ENCODE results near the gene OTOP1.
"Not testable (repeated sequence)": the region's sequence is repeated elsewhere in the genome, so short reads cannot be mapped to it uniquely, and the experiment has no call there.

The OTOP1 gene

DNA sequence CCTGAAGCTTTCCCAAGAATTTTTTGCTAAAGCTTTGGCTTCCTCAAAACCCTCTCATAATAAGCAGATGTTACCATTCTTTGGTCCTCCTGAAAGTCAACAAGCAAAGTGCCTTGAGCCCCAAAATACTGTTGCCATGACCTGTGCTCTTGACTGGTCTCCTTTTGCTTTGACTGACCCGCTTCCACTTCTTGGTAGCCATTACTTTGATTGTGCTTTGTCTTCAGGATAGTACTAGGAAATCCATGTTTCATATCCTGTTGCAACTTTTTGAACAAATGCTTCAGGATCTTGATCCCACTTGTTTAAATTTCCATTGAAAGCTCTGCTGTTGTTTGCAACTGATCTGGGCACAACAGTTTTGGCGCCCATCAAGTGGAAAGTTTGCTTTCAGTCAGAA, 6.9 kb upstream of the OTOP1 start:
- in situ Hi-C loops (cut with MboI; ENCODE audit: low sequenced_read_pairs) = no loop called here

DNA sequence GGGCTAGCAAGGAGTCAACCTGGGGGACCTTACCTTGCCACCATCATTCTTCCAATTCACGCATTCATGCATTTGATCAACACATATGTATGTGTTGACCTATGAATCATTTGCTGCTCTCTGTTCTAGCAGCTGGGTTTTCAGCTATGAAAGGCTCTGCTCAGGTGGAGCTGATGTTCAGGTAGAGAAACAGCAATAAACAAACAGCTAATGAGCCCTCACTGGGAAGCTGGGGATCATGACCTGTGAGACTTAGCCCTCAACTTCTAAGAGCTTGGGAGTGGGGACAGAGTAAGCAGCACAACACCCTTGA, 1.6 kb upstream of the OTOP1 start:
- in situ Hi-C loops (cut with MboI; ENCODE audit: low sequenced_read_pairs) = no loop called here

DNA sequence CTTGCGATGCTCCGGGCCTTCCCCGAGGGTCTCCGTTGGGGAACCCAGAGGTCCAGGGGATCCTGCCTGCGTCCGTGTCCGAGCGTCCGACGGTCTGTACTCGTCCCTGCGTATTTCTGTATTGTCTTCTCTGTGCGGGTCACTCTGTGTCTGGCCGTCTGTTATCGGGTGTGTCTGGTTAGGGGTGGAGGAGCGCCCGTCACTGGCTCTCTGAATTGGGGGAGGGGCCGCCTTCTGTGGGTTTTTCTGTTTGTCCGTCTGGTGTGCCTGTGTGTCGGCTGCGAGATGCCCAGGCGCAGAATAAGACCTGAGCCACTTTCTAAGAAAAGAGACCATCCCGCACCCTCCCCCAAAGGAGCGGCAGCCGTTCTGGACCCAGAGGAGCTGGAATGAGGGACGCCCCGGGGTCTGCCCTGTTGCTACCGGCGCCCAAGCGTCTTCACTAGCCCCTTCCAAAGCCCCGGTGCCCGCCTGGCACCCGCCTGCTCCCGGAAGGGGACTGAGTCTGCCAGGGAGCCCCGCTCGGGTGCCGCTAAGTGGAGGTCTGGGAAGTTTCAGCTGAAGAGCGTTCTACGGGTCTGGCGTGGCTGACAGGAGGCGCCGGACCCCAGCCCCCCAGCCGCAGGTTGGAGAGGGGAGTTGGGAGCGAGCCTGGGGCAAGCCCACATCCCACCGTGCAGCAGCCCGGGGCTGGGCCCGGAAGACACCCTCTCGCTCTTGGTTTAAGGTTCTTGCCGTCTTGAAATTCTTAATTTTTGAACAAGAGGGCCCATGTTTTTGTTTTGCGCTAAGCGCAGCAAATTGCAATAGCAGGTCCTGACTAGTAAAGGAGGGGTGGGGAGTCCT, 1.0 kb upstream of the OTOP1 start:
- in situ Hi-C loops (cut with MboI; ENCODE audit: low sequenced_read_pairs) = no loop called here

DNA sequence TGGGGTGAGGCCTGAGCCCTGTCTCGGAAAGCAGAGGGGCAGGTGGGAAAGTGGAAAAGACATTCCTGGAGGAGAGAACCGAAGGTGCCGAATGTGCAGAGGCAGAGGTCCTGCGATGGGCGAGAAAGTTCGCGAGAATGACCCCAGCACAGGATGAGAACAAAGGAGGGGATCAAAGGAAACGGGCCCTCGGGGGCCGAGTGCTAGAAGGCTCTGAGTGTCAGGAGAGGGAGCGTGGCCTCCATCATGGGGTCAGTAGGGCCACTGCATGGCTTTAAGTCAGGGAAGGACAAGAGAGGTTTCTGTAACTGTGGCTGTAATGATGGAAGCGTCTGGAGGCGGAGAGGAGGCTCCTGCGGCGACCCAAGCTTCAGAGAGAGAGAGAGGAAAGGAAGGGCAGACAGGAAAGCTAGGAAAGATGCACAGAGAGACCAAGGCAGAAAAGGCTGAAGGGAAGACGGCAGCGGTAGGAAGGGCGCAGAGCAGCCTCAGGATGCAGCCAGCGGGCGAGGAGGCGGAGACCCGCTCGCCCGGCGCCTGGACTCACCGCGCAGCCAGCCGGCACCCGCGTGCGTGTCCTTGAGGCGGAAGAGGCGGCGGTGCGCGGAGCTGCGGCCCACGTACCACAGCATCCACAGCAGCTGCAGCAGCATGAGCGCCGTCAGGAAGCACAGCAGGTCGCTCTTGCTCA, 669 bp downstream of the OTOP1 start:
- in situ Hi-C loops (cut with MboI; ENCODE audit: low sequenced_read_pairs) = no loop called here

DNA sequence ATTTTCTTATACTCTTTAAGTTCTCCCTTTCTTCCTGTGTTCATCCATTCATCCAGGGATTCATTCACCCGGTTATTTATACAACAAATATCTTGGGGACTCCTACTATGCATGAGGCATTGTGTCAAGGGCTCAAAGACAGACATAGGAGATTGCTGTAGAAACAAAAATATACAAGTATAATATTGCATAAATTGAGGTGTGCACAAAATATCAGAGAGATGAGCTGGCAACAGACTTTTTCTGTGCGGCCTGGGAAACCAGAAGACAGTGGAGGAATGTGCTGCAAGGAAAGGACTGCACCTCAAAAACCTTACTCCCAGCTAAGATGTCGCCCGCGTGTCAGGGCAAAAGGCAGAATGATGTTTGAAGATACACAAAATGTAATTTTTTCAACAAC, 9.6 kb downstream of the OTOP1 start:
- in situ Hi-C loops (cut with MboI; ENCODE audit: low sequenced_read_pairs) = no loop called here

DNA sequence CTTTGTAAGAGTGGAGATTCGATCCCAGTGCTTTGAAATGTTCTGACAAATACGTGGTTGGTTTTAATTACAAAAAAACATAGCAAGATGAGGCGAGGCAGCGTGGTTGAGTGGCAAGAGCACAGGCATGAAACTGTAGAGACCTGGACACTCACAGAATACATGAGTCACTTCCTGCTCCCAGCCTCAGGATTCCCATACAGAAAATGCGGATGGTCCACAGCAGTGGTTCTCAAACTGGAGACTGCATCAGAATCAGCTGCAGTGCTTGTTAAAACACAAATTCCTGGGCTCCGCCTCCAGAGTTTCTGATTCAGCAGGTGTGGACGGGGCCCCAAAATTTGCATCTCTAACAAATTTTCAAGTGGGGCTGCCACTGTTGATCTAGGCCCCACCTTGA, 10.1 kb downstream of the OTOP1 start:
- in situ Hi-C loops (cut with MboI; ENCODE audit: low sequenced_read_pairs) = no loop called here

DNA sequence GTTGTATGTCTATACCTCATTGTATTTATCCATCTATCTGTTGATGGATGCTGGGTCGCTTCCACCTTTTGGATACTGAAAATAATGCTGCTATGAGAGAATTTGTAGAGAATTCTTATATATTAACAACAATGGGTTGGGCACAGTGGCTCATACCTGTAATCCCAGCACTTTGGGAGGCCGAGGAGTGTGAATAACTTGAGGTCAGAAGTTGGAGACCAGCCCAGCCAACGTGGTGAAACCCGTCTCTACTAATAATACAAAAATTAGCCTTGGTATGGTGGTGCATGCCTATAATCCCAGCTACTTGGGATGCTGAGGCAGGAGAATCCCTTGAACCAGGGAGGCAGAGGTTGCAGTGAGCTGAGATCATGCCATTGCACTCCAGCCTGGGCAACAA, 13.1 kb downstream of the OTOP1 start:
- in situ Hi-C loops (cut with MboI; ENCODE audit: low sequenced_read_pairs) = not testable (repeated sequence)

DNA sequence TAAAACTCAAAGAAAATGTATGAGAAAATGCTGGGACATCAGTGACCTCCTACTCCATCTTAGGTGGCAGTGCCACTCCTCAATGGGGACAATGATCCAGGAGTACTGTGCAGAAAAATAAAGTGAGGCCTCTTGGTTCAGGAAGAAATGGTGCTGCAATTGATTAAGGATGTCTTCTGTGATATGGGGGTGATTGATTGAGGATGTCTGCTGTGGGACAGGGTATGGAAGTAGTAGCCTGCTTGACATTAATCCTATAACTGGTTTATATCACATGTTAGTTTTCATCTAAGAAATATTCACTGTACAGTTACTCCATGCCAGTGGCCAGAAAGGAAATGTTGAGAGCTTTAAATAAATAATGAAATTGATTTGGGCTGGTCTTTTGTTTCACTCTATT, 20.5 kb downstream of the OTOP1 start:
- in situ Hi-C loops (cut with MboI; ENCODE audit: low sequenced_read_pairs) = no loop called here

DNA sequence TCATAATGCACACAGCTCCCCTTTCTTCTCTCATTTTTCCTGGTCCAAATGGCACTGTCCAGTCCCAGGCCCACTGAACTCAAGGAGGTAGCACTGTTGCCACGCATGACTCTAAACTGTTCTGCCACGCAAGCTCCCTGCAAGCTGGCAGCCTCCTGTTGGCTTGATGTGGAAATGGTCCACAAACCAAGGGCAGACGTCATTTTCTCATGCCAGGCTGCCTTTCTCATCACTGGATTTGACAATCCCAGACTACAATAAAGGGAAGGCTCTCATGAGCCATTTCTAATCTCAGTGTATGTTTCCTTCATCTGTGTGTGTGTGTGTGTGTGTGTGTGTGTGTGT, 22.4 kb downstream of the OTOP1 start:
- in situ Hi-C loops (cut with MboI; ENCODE audit: low sequenced_read_pairs) = no loop called here

DNA sequence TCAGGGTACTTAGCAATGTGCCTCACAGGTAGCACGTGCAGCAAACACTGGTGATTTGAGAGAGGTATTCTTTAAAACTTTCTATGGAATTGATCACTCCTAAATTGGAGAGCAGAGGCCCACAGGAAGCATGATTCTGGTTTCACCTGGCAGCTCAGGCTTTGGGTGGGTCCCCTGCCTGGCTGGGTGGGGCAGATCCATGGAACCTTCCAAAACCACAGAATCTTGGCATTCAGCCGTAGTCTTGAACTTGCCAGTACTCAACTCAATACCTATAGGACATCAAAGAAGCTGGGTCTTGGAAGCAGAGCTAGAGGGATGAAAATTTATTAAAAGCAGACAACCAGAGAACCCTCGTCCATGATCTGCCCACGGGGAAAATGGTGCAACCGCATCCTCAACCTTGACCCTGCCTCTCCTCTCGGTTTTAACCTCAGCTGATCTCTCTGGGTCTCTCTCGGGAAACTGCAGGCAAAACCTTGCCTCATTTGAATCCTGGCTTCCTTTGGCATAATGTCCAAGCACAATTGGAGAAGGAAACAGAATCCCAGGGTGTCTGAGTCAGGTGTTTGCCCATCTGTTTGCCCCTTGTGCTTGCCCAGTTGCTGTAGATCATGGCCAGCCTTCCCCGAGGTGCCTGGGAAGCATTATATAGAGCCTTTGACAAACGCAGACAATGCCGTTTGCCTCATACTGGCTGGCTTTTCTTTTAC, 22.9 kb downstream of the OTOP1 start:
- in situ Hi-C loops (cut with MboI; ENCODE audit: low sequenced_read_pairs) = no loop called here

DNA sequence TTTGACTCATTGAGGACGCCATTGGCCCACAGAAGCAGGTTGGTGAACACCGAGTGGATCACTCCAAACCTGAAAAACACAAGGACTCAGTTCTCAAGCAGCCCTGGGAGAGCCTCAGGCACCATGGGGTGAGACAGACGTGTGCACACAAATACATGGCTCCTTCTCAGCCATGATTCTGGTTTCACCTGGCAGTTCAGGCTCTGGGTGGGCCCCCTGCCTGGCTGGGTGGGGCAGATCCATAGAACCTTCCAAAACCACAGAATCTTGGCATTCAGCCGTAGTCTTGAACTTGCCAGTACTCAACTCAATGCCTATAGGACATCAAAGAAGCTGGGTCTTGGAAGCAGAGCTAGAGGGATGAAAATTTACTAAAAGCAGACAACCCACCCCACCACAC, 24.2 kb downstream of the OTOP1 start:
- in situ Hi-C loops (cut with MboI; ENCODE audit: low sequenced_read_pairs) = no loop called here

DNA sequence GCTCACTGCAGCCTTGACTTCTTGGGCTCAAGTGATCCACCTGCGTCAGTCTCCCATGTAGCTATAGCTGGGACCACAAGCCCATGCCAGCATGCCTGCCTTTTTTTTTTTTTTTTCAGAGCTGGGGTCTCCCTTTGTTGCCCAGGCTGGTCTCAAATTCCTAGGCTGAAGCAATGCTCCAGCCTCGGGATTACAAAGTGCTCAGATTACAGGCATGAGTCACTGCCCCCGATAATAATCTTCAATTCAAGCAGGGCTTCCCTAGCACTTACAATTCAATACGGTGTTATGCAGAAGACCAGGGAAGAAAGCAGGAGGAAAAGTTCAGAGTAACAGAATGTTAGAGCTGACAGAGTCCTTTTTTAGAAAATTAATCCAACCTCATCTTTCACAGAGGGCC, 26.1 kb downstream of the OTOP1 start:
- in situ Hi-C loops (cut with MboI; ENCODE audit: low sequenced_read_pairs) = no loop called here

DNA sequence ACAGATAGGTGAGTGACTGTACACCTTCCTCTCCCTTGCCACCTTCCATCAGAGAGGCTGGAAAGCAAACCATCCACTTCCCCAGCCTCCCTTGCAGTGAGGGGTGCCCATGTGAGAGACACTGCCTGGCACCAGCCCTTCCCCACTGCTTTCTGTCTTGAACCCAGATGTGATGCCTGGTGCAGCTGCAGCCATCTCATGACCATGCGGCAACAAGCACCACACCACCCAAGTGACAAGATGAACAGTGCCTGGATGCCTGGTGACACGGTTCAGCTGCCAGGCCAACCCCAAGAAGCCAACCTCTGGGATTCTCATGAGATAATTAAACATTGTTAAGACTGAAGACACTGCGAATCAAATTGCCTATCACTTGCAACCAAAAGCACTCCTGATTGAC, 31.4 kb downstream of the OTOP1 start:
- in situ Hi-C loops (cut with MboI; ENCODE audit: low sequenced_read_pairs) = no loop called here

DNA sequence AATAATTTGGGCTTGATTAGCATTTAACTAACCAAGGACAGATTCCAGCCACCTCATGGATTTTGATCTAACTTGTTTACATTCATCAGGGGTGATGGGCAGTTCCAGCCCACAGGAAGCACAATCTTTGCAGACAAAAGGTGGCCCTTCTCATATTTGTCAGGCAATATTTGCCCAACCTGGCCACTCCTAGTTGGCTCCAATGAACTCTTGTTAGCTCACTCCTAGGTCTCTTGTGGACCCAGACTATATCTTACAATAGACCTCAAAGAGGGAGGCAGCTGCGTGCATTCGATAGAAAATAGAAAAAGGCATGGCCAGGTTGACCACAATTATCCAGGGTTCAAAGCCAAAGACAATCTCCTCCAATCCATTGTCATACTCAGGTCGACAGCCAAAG, 38.2 kb downstream of the OTOP1 start:
- in situ Hi-C loops (cut with MboI; ENCODE audit: low sequenced_read_pairs) = not testable (repeated sequence)

DNA sequence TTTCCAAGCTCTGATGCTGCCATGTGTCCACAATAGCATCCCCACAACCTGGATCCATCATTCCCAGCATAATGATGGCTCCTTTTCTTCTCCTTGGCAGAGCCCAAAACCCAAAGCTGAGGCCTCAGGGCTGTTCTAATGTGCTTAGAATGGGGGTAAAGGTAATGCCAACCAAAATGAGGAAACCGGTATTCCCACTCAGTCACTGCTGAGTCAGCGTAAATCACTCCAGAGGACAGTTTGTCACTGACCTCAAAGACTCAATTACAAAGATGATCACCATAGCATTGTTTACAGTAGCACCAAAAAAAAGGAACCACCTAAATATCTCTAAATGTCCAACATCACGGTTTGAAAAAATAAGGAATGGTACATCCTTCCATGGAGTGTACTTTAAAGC, 41.2 kb downstream of the OTOP1 start:
- in situ Hi-C loops (cut with MboI; ENCODE audit: low sequenced_read_pairs) = no loop called here

DNA sequence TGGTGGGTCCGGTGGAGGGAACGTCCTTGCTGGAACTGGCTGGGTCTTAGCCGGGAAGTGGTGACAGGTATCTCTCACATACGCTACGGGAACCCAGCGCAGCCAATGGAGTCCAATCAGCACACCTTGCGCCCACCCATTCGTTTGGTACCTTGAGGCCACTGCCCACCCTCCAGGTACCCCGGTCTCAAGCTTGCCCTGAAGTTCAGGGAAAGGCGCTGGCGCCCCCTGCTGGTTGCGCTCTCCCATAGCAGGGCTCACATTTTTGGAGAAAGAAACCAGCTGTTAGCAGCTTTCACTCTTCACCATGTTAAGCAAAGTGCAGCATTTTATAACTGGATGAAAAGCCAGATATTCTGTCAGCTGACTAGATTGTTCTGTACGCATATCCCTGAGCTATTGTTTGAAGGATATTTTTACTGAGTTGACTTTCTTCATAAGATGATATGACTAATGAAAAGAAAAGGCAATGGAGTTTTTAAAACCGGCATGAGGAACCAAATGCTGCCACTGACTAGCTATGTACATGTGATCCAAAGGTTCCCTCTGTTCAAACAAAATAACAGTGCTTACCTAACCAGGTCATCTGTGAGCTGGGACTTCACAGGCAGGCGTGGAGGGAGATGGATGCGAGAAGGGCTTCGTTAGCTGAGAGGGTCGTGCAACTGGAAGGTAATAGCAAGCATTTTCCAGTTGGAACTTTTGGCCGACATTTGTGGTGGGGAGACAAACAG, 43.7 kb downstream of the OTOP1 start:
- in situ Hi-C loops (cut with MboI; ENCODE audit: low sequenced_read_pairs) = no loop called here

DNA sequence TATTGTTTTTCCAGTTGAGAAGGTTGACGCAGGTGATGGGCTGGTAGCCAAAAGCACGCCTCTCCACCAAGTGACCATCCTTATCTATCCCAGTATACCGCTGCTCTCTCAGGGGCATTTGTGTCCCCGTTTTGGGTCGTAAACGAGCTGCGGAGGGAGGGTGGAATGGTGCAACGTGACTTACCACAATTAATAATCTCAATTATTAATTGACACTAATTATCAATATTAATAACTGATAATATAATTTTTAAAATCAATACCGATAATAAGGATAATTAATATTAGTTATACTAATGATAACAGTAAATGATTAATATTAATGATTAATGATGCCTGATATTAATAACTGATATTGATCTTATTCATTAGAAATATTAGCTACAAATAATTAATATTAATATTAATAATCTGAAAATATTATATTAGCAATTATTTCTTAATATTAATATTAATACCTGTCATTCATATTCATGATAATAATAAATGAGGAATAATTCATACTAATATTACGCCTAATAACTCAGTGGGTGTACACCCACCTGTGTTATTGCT, 56.1 kb downstream of the OTOP1 start:
- in situ Hi-C loops (cut with MboI; ENCODE audit: low sequenced_read_pairs) = no loop called here

DNA sequence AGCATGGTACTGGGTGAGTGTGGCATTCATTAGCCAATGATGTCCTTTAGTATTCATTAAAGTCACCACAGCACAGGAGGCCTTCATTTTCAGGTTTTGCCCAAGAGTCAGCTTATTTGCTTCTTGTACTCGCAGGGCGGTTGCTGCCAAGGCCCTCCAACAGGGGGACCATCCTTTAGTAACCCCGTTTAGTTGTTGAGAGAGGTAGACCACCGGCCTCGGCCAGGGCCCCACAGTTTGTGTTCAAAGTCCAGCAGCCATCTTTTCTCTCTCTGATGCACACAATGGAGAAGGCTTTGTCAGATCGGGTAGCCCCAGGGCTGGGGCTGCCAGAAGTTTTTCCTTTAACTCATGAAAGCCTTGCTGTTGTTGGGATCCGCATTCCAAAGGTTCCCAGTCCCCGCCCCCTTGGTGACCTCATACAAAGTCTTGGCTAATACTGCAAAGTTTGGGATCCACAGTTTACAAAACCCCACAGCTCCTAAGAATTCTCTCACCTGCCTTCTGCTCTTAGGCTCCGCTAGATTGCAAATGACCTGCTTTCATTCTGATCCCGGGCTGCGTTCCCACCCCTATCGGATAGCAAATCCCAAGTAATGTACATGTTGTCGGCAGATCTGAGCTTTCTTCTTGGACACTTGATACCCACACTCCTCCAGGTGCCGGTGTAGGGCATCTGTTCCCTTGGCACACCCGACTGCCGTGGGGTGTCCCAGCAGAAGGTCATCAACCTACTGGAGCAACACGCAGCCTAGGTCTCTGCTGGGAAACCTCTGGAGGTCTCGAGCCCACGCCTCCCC, 58.5 kb downstream of the OTOP1 start:
- in situ Hi-C loops (cut with MboI; ENCODE audit: low sequenced_read_pairs) = not testable (repeated sequence)

DNA sequence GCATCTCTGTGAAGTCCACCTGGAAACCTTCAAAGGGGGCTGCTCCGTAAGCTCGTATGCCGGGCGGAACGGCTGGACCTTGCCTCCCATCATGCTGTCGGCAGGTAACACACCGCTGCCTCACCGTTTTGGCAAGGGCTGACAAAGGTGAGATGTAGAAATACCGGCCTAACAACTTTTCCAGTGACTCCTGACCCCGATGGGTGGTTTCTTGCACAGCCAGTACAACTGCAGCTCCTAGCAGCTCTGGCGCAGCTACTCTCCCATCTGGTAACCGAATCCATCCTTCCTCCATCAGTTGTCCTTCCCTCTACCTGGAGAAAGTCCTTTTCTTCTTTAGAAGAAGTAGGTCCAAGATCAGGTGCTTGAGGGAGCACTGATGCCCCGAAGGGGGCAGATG, 59.7 kb downstream of the OTOP1 start:
- in situ Hi-C loops (cut with MboI; ENCODE audit: low sequenced_read_pairs) = not testable (repeated sequence)

DNA sequence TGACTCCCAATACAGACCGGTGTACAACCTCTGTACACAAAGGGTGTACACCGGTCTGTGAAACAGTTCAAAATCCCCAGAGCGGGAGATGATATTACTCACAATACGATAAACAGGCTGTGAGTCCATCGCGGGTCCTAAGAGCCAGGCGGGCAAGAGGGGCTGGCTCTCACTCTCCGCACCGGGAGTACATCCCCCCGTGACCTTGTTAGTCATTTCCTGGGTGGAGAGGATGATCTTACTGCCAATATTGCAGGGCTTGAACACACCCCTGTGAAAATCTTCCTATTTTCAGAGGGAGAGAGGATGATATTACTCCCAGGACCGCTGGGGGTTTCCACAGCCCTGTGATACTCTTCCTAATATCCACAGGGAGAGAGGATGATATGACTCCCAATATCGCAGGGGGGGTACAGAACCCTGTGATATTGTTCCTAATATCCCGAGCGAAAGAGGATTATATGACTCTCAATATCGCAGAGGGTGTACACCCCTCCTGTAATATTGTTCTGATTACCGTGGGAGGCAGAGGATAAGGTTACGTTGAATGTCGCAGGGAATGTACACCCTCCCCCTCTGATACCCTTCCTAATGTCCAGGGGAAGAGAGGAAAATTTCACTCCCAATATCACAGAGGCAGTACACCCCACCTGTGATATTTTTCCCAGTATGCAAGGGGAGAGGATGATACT, 60.9 kb downstream of the OTOP1 start:
- in situ Hi-C loops (cut with MboI; ENCODE audit: low sequenced_read_pairs) = not testable (repeated sequence)

Data from HL-60/S4 (cell line).